OCI-LY1 (cell line): ENCODE results near the gene MECR.

Experiments
- H2AFZ ChIP-seq: fragments of 200-600 bp; sonication (generic), shearing (Covaris generic); 2 replicates; pipeline ENCODE4 v1.6.0; 2014; ENCODE audit warnings: antibody characterized with exemption, mild to moderate bottlenecking, low read length
- H3F3A ChIP-seq: fragments of 200-600 bp; sonication (generic), shearing (Covaris generic); 2 replicates; pipeline ENCODE4 v1.6.0; 2014; ENCODE audit warnings: mild to moderate bottlenecking, antibody characterized with exemption, low read length, moderate library complexity; ENCODE audit not compliant: insufficient read depth
- H3K27ac ChIP-seq: fragments of 200-600 bp; sonication (generic); 2 replicates; pipeline ENCODE4 v1.5.1; 2014; ENCODE audit warnings: low read length, mixed run types, mild to moderate bottlenecking, low read depth; ENCODE audit not compliant: poor library complexity, severe bottlenecking
- H3K27me3 ChIP-seq: fragments of 200-600 bp; sonication (generic); 2 replicates; pipeline ENCODE4 v1.6.0; 2014; ENCODE audit warnings: antibody characterized with exemption, mild to moderate bottlenecking, low read length, moderate library complexity; ENCODE audit not compliant: insufficient read depth
- H3K36me3 ChIP-seq: fragments of 200-600 bp; sonication (generic); 2 replicates; pipeline ENCODE4 v1.6.1; 2014; ENCODE audit warnings: mild to moderate bottlenecking, antibody characterized with exemption, low read length, moderate library complexity, mixed read lengths; ENCODE audit not compliant: insufficient read depth
- H3K4me1 ChIP-seq: fragments of 200-600 bp; sonication (generic); 2 replicates; pipeline ENCODE4 v1.5.1; 2014; ENCODE audit warnings: mild to moderate bottlenecking, low read length, moderate library complexity; ENCODE audit not compliant: insufficient read depth, severe bottlenecking
- H3K4me2 ChIP-seq: fragments of 200-600 bp; sonication (generic), shearing (Covaris generic); 2 replicates; pipeline ENCODE4 v1.6.1; 2014; ENCODE audit warnings: low read length
- H3K4me3 ChIP-seq: fragments of 200-600 bp; sonication (generic); 2 replicates; pipeline ENCODE4 v1.5.1; 2014; ENCODE audit warnings: low read length, low read depth, mild to moderate bottlenecking, mixed read lengths; ENCODE audit not compliant: poor library complexity, severe bottlenecking
- H3K79me2 ChIP-seq: fragments of 200-600 bp; shearing (Covaris generic); 2 replicates; pipeline ENCODE4 v1.6.1; 2016; ENCODE audit warnings: mixed run types, low read length, mixed read lengths; ENCODE audit not compliant: insufficient read depth
- H3K9ac ChIP-seq: fragments of 200-600 bp; sonication (generic), shearing (Covaris generic); 2 replicates; pipeline ENCODE4 v1.6.1; 2014; ENCODE audit warnings: mild to moderate bottlenecking, low read length, mixed read lengths
- H3K9me2 ChIP-seq: fragments of 200-600 bp; sonication (generic), shearing (Covaris generic); 2 replicates; pipeline ENCODE4 v1.6.1; 2014; ENCODE audit warnings: low read depth, mild to moderate bottlenecking, low read length, mixed read lengths
- H3K9me3 ChIP-seq: fragments of 200-600 bp; shearing (Covaris generic); 2 replicates; pipeline ENCODE4 v1.6.1; 2014; ENCODE audit warnings: low read length, mixed read lengths
- H4K20me1 ChIP-seq: fragments of 200-600 bp; sonication (generic), shearing (Covaris generic); 2 replicates; pipeline ENCODE4 v1.6.0; 2016; ENCODE audit warnings: mild to moderate bottlenecking, low read length; ENCODE audit not compliant: insufficient read depth
- EZH2 ChIP-seq: fragments of 200-600 bp; sonication (generic), shearing (Covaris generic); IDR thresholded peaks from 2 replicates; pipeline ENCODE4 v1.8.0; 2017; ENCODE audit warnings: borderline replicate concordance, mixed run types, mild to moderate bottlenecking, antibody characterized with exemption, low read length, moderate library complexity, mixed read lengths
- TF ChIP-seq, protein P1 (sequence below): fragments of 200-600 bp; sonication (generic), shearing (Covaris generic); IDR thresholded peaks from 2 replicates; pipeline ENCODE4 v1.5.1; 2017; ENCODE audit warnings: mild to moderate bottlenecking, antibody characterized with exemption, low read length, moderate library complexity, mixed read lengths

The MECR gene

DNA sequence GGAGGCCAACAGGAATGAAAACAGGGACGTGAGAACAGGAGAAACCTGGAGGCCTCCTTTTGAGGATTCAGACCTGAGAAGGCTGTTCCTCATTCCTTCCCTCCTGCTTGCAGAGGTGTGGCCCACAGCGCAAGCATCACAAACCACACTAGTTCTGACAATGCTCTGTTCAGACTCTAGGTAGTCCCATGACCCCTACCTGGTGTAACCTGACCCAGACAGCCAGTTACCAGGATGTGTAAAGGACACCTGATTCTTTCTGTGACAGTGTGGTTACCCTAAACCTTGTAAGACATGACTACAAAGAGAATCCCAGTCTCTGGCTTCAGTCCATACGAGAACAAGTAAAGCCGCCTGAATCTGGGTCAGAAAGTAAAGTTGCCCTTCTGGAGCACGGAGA lies 3.2 kb downstream of the MECR start:
- Histone ChIP-seq H3K4me1 (peaks cover 23% of the 10 kb centered on the region), H3K79me2 (peaks cover 13% of the 10 kb centered on the region; the same call in 1 of the 2 replicates), H3F3A (no peaks in the 10 kb centered on the region), H2AFZ (no peak overlapping the region), H3K9ac (no peak overlapping the region), H3K4me3 (no peak overlapping the region), H3K9me3 (no peaks in the 10 kb centered on the region), H3K4me2 (no peak overlapping the region), H3K27ac (no peak overlapping the region), H3K9me2 (no peaks in the 10 kb centered on the region), H3K36me3 (peaks cover 8% of the 10 kb centered on the region; the same call in 1 of the 2 replicates), H3K27me3 (no peaks in the 10 kb centered on the region), H4K20me1 (no peaks in the 10 kb centered on the region)
- TF ChIP-seq, protein P1, sequence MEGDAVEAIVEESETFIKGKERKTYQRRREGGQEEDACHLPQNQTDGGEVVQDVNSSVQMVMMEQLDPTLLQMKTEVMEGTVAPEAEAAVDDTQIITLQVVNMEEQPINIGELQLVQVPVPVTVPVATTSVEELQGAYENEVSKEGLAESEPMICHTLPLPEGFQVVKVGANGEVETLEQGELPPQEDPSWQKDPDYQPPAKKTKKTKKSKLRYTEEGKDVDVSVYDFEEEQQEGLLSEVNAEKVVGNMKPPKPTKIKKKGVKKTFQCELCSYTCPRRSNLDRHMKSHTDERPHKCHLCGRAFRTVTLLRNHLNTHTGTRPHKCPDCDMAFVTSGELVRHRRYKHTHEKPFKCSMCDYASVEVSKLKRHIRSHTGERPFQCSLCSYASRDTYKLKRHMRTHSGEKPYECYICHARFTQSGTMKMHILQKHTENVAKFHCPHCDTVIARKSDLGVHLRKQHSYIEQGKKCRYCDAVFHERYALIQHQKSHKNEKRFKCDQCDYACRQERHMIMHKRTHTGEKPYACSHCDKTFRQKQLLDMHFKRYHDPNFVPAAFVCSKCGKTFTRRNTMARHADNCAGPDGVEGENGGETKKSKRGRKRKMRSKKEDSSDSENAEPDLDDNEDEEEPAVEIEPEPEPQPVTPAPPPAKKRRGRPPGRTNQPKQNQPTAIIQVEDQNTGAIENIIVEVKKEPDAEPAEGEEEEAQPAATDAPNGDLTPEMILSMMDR: no peak
- no peak for TF ChIP-seq EZH2

DNA sequence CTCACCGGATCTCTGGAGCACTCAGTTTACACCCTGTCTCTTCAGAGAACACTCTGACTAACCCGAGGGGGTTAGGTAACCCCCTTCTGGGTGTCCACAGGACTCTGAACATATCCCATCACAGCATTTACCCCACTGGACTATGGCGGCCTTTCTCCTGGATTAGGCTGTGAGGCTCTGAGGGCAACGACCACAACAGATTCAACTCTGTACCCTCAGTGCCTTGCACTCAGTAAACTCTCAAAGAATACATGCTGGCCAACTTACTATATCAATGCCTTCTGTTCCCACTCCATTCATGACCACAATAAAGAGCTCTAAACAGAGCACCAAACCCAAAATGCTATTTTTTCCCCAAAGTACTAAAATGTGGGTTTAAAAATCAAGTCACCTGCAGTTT lies 5.4 kb downstream of the MECR start:
- no peak overlapping the region for H3K27ac ChIP-seq
- H3K4me1 ChIP-seq: peaks cover 18% of the 10 kb centered on the region
- H3K9me2 ChIP-seq: no peaks in the 10 kb centered on the region
- H4K20me1 ChIP-seq: no peaks in the 10 kb centered on the region
- H3K79me2 ChIP-seq: peaks cover 11% of the 10 kb centered on the region; the same call in 1 of the 2 replicates
- no peak overlapping the region for H3K4me3 ChIP-seq
- peaks cover 14% of the 10 kb centered on the region; the same call in 1 of the 2 replicates for H3K36me3 ChIP-seq
- no peaks in the 10 kb centered on the region for H3K27me3 ChIP-seq
- H3K9me3 ChIP-seq: no peaks in the 10 kb centered on the region
- no peaks in the 10 kb centered on the region for H3F3A ChIP-seq
- no peak overlapping the region for H2AFZ ChIP-seq
- H3K9ac ChIP-seq: no peak overlapping the region
- TF ChIP-seq EZH2: no peak
- H3K4me2 ChIP-seq: no peak overlapping the region

DNA sequence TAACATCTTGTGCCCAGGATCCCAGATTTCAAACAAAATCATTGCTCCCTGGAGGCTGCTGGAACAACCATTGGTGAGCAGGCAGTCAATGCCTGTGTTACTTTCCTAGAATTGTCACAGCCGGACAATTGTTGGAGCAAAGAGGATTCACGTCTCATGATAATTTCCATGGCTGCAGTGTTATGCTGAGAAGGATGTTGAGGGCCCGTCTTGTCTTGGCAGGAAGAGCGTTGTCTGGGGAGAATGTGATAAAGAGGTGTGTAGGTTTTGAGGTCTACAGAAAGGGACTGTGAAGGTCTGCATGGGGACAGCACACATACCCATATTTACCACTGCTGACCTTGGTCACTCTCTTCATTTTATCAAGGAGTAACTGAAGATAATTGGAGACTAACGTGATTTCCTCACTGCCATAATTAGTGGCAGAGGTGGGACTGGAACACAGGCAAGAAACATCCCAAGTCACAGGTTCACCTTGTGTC lies 6.3 kb downstream of the MECR start:
- Histone ChIP-seq H3K36me3 (peaks cover 21% of the 10 kb centered on the region; the same call in 1 of the 2 replicates), H3K9me2 (no peaks in the 10 kb centered on the region), H3K9me3 (no peaks in the 10 kb centered on the region), H3K79me2 (0 out of 2 replicates have a peak, but pooled peaks cover under 1% of the 10 kb centered on the region), H3F3A (no peaks in the 10 kb centered on the region), H2AFZ (no peak overlapping the region), H3K27me3 (no peaks in the 10 kb centered on the region), H3K27ac (no peak overlapping the region), H3K4me1 (peaks cover 8% of the 10 kb centered on the region), H3K9ac (no peak overlapping the region), H3K4me2 (no peak overlapping the region), H4K20me1 (no peaks in the 10 kb centered on the region), H3K4me3 (no peak overlapping the region)
- TF ChIP-seq, protein P1: no peak
- no peak for TF ChIP-seq EZH2

DNA sequence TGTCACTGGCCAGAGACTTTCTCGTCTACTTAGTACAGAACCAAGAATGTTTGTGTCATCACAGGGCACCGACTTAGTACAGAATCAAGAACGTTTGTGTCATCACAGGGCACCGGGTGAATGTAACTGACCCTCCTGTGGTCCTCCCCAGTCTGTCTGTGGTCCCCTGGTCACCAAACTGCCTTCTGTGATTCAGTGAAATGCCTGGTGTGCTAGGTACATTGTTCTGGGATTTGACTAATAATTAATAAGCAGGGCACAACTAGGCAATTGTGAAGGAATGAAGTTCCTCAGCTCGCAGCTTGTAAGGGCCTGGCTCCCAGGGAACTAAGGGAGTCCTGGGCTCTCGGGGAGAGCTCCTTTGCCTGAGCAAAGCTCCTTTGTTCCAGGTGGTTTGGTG lies 7.2 kb downstream of the MECR start:
- Histone ChIP-seq H2AFZ (no peak overlapping the region), H3K4me3 (no peak overlapping the region), H4K20me1 (no peaks in the 10 kb centered on the region)

More for the DNA sequence above, 7.2 kb downstream of the MECR start:
- H3K9me3 ChIP-seq: no peaks in the 10 kb centered on the region
- H3K4me1 ChIP-seq: peaks cover under 1% of the 10 kb centered on the region
- TF ChIP-seq, protein P1: no peak
- H3K9ac ChIP-seq: no peak overlapping the region
- H3K9me2 ChIP-seq: no peaks in the 10 kb centered on the region
- no peaks in the 10 kb centered on the region for H3K79me2 ChIP-seq
- H3K4me2 ChIP-seq: no peak overlapping the region
- H3K36me3 ChIP-seq: peaks cover 22% of the 10 kb centered on the region; the same call in 1 of the 2 replicates
- no peaks in the 10 kb centered on the region for H3F3A ChIP-seq
- no peak overlapping the region for H3K27ac ChIP-seq
- H3K27me3 ChIP-seq: no peaks in the 10 kb centered on the region
